ENCODE measurements around the gene CTNNA2.
"Not testable (repeated sequence)": the region's sequence is repeated elsewhere in the genome, so short reads cannot be mapped to it uniquely, and the experiment has no call there.

CTNNA2 gene

GRCh38 chr2:79993144-79993543 lies 480.3 kb downstream of the CTNNA2 start:
- DNase-seq, result no peak

- no peak for DNase-seq
These were observed 481.3 kb downstream of the CTNNA2 start for GRCh38 chr2:79994161-79994560.

- no peak for DNase-seq
These were observed 482.1 kb downstream of the CTNNA2 start for GRCh38 chr2:79994965-79995364.

- DNase-seq, result no peak
These were observed 483.9 kb downstream of the CTNNA2 start for GRCh38 chr2:79996709-79997108.

GRCh38 chr2:80001701-80002101 lies 488.9 kb downstream of the CTNNA2 start:
- DNase-seq, result no peak

GRCh38 chr2:80002112-80002511 lies 489.3 kb downstream of the CTNNA2 start:
- DNase-seq, result no peak

- DNase-seq, result no peak
These were observed 489.8 kb downstream of the CTNNA2 start for GRCh38 chr2:80002568-80003157.

- no peak for DNase-seq
These were observed 495.1 kb downstream of the CTNNA2 start for GRCh38 chr2:80007777-80008503.

- no peak for DNase-seq
These were observed 495.7 kb downstream of the CTNNA2 start for GRCh38 chr2:80008596-80008995.

- DNase-seq, result no peak
These were observed 496.4 kb downstream of the CTNNA2 start for GRCh38 chr2:80009211-80009610.

- DNase-seq, result no peak
These were observed 499.2 kb downstream of the CTNNA2 start for GRCh38 chr2:80012061-80012460.

- DNase-seq, result no peak
These were observed 501.8 kb downstream of the CTNNA2 start for GRCh38 chr2:80014637-80015036.

- no peak for DNase-seq
These were observed 503.3 kb downstream of the CTNNA2 start for GRCh38 chr2:80016171-80016570.

GRCh38 chr2:80019571-80020460 lies 507.0 kb downstream of the CTNNA2 start:
- no peak for DNase-seq

GRCh38 chr2:80022018-80022417 lies 509.2 kb downstream of the CTNNA2 start:
- DNase-seq, result no peak

- no peak for DNase-seq
These were observed 513.3 kb downstream of the CTNNA2 start for GRCh38 chr2:80026040-80026729.

GRCh38 chr2:80028051-80028450 lies 515.2 kb downstream of the CTNNA2 start:
- no peak for DNase-seq

GRCh38 chr2:80028584-80028983 lies 515.7 kb downstream of the CTNNA2 start:
- no peak for DNase-seq

GRCh38 chr2:80030135-80030534 lies 517.3 kb downstream of the CTNNA2 start:
- DNase-seq, result no peak

- not testable (repeated sequence) for DNase-seq
These were observed 519.8 kb downstream of the CTNNA2 start for GRCh38 chr2:80032684-80033083.

- no peak for DNase-seq
These were observed 523.0 kb downstream of the CTNNA2 start for GRCh38 chr2:80035749-80036285.

GRCh38 chr2:80037310-80037709 lies 524.5 kb downstream of the CTNNA2 start:
- no peak for DNase-seq

- DNase-seq, result no peak
These were observed 527.4 kb downstream of the CTNNA2 start for GRCh38 chr2:80040226-80040625.
